GM10248 (cell line): ENCODE measurements around the gene FBXW7.

Experiments used
- CTCF ChIA-PET: fragments of 300-600 bp; sonication (Branson Sonifier 250); formaldehyde crosslinking; extraction: SDS; loops from one replicate; lab custom pipeline; 2021; ENCODE audit warnings: antibody characterized with exemption; lab: Yijun Ruan, JAX
- POLR2A ChIA-PET: fragments of 350-650 bp; sonication (Branson Sonifier 250); formaldehyde crosslinking; extraction: SDS; loops from one replicate; lab custom pipeline; 2020; ENCODE audit warnings: antibody characterized with exemption; lab: Yijun Ruan, JAX
- DNase-seq: peaks from one replicate; pipeline ENCODE4 v3.0.0; 2012; ENCODE audit errors: extremely low spot score
- CTCF ChIP-seq: IDR thresholded peaks from 2 replicates; pipeline ENCODE4 v1.5.1; 2012; ENCODE audit warnings: mild to moderate bottlenecking, low read depth; ENCODE audit errors: extremely low read depth, missing control alignments, control extremely low read depth

FBXW7 gene

GRCh38 chr4:152571296-152571695 lies 35.4 kb upstream of the FBXW7 start:
- DNase-seq = no peak
- TF ChIP-seq CTCF = no peak
- POLR2A ChIA-PET = no interaction called here
- CTCF ChIA-PET = interaction anchor here (1.1 to 2.7 kb wide), 6 partner anchors 9 to 68 kb away, joined by 3 to 8 read pairs (median 3); no protein-coding TSS in a partner anchor

- POLR2A ChIA-PET = no interaction called here
- CTCF ChIA-PET = interaction anchor here (0.9 to 2.9 kb wide), 10 partner anchors 10 to 119 kb away, joined by 3 to 13 read pairs (median 4); no protein-coding TSS in a partner anchor
- no peak for TF ChIP-seq CTCF
- no peak for DNase-seq
Measured at GRCh38 chr4:152565333-152565732, 29.4 kb upstream of the FBXW7 start.

- CTCF ChIA-PET = interaction anchor here (0.7 to 2.4 kb wide), 7 partner anchors 9 to 120 kb away, joined by 3 to 9 read pairs (median 3); no protein-coding TSS in a partner anchor
- TF ChIP-seq CTCF = no peak
- DNase-seq = no peak
- POLR2A ChIA-PET = no interaction called here
Measured at GRCh38 chr4:152564336-152564735, 28.4 kb upstream of the FBXW7 start.

GRCh38 chr4:152563209-152563608 lies 27.3 kb upstream of the FBXW7 start:
- ChIA-PET POLR2A (no interaction called here), CTCF (interaction anchor here (0.9 to 2.2 kb wide), 5 partner anchors 7 to 27 kb away, joined by 3 to 6 read pairs (median 4); no protein-coding TSS in a partner anchor)
- no peak for TF ChIP-seq CTCF
- DNase-seq = no peak

GRCh38 chr4:152559641-152560040 lies 23.7 kb upstream of the FBXW7 start:
- TF ChIP-seq CTCF = no peak
- no peak for DNase-seq
- ChIA-PET POLR2A (no interaction called here), CTCF (no interaction called here)

GRCh38 chr4:152558396-152558795 lies 22.5 kb upstream of the FBXW7 start:
- CTCF ChIA-PET = interaction anchor here (0.9 to 1.0 kb wide), 2 partner anchors 9 to 20 kb away, joined by 3 read pairs; no protein-coding TSS in a partner anchor
- DNase-seq = no peak
- no peak for TF ChIP-seq CTCF
- POLR2A ChIA-PET = no interaction called here
